K562 (cell line): Measurements from ENCODE around the gene FGR. TPM values are rescaled to one million over a fixed set of nuclear protein-coding genes. Genes with fewer than 3 reads are reported as not detected.

Source experiments
- AFF4 ChIP-seq: sonication (generic); formaldehyde crosslinking; IDR thresholded peaks from 2 replicates; pipeline ENCODE4 v1.8.0; 2023; ENCODE audit warnings: mild to moderate bottlenecking, missing genetic modification reagents
- CHD4 ChIP-seq: fragments of 200-600 bp; sonication (generic); IDR thresholded peaks from 3 replicates; pipeline ENCODE4 v1.6.1; 2012; ENCODE audit warnings: low read depth, mild to moderate bottlenecking, mixed read lengths, low read length, inconsistent platforms; ENCODE audit not compliant: insufficient read depth, insufficient replicate concordance, poor library complexity, severe bottlenecking
- DMBX1 ChIP-seq: fragments of 250-450 bp; sonication (Bioruptor Pico); IDR thresholded peaks from 2 replicates; pipeline ENCODE4 v1.8.0; 2022; ENCODE audit warnings: inconsistent platforms, mild to moderate bottlenecking, moderate library complexity, borderline replicate concordance
- ELF2 ChIP-seq: fragments of 250-450 bp; sonication (Bioruptor Pico); IDR thresholded peaks from 2 replicates; pipeline ENCODE4 v1.5.0; 2021; ENCODE audit warnings: mild to moderate bottlenecking
- GMEB1 ChIP-seq: fragments of 250-450 bp; sonication (Bioruptor Pico); IDR thresholded peaks from 2 replicates; pipeline ENCODE4 v1.4.0; 2020; ENCODE audit warnings: mild to moderate bottlenecking
- HMG20B ChIP-seq: fragments of 250-450 bp; sonication (Bioruptor Pico); IDR thresholded peaks from 2 replicates; pipeline ENCODE4 v1.5.0; 2021; ENCODE audit warnings: mild to moderate bottlenecking
- KAT2B ChIP-seq: IDR thresholded peaks from one replicate; pipeline ENCODE4 v1.6.1; 2012; ENCODE audit warnings: low read depth, mild to moderate bottlenecking, control low read depth, inconsistent platforms, low read length, moderate library complexity
- PHF8 ChIP-seq: fragments of 200-600 bp; sonication (generic); IDR thresholded peaks from 2 replicates; pipeline ENCODE4 v1.6.1; 2012; ENCODE audit warnings: mixed run types, mild to moderate bottlenecking, inconsistent platforms, low read length, moderate library complexity, borderline replicate concordance
- POLR2G ChIP-seq: fragments of 200-400 bp; formaldehyde crosslinking; IDR thresholded peaks from 2 replicates; pipeline ENCODE4 v1.6.1; 2017; ENCODE audit warnings: low read depth, mild to moderate bottlenecking, antibody characterized with exemption, low read length, moderate library complexity
- STAT5A ChIP-seq: IDR thresholded peaks from 2 replicates; pipeline ENCODE4 v1.6.1; 2012; ENCODE audit warnings: low read length, inconsistent platforms, borderline replicate concordance
- ZNF134 ChIP-seq: fragments of 250-450 bp; sonication (Bioruptor Pico); conservative IDR thresholded peaks from 2 replicates; pipeline ENCODE4 v1.4.0; 2020
- ZNF217 ChIP-seq: sonication (generic); formaldehyde crosslinking; IDR thresholded peaks from 2 replicates; pipeline ENCODE4 v1.8.0; 2022; ENCODE audit warnings: mild to moderate bottlenecking, missing genetic modification reagents
- ZNF507 ChIP-seq: conservative IDR thresholded peaks from 2 replicates; pipeline ENCODE4 v1.6.1; 2017; ENCODE audit warnings: missing genetic modification characterization, missing compliant biosample characterization
- ZNF740 ChIP-seq, 3 experiments: fragments of 200-800 bp in 1 of 3; sonication (Bioruptor generic) in 1 of 3; sonication (generic) in 1 of 3; formaldehyde crosslinking in 1 of 3; IDR thresholded peaks; 2 replicates each; pipeline versions ENCODE4 v1.6.1 to v1.8.0; 2016 to 2022; ENCODE audit warnings: mild to moderate bottlenecking in 2 of 3, missing compliant biosample characterization in 2 of 3, missing genetic modification characterization in 2 of 3, missing genetic modification reagents in 1 of 3
- ZNF77 ChIP-seq: fragments of 250-450 bp; sonication (Bioruptor Pico); IDR thresholded peaks from 2 replicates; pipeline ENCODE4 v1.5.0; 2020
- polyA plus RNA-seq, 8 experiments: library from polyadenylated mRNA; depleted of rRNA in 4 of 8; stranded (reverse) in 5 of 8; unstranded in 3 of 8; fragments of >200 nt; fragmentation: Nextera tagmentation in 2 of 8; fragmentation: Illumina TruSeq in 1 of 8; extraction: Ambion mirVana in 2 of 8; extraction: Trizol in 1 of 8; gene quantifications; 2 replicates each; pipeline versions ENCODE4 v1.2.1 to v1.2.3, GENCODE V29; 2011 to 2014; ENCODE audit warnings: inconsistent platforms in 1 of 8, missing spikeins in 1 of 8
- total RNA-seq, 7 experiments: library from RNA; depleted of rRNA in 6 of 7; stranded (reverse); fragments of >200 nt in 6 of 7; fragmentation: Illumina TruSeq in 2 of 7; extraction: Trizol in 2 of 7; gene quantifications; 2 replicates each; pipeline versions ENCODE4 v1.2.1 to v1.2.3, GENCODE V29; 2011 to 2021; ENCODE audit warnings: low replicate concordance in 1 of 7
- TF ChIP-seq, protein P1 (sequence below): fragments of 200-800 bp; sonication (Bioruptor generic); IDR thresholded peaks from 2 replicates; pipeline ENCODE4 v1.6.1; 2017; ENCODE audit warnings: missing genetic modification characterization, missing compliant biosample characterization
- TF ChIP-seq, protein P2 (sequence below): fragments of 250-450 bp; sonication (Bioruptor Pico); IDR thresholded peaks from 2 replicates; pipeline ENCODE4 v1.8.0; 2022; ENCODE audit warnings: inconsistent platforms

FGR gene
- total and polyA plus RNA-seq, 9 of the 15 experiments (the other 6 are each of a cell fraction or from before 2014, with no cell fraction given), result 0.04 to 0.11 TPM; not detected in 7

GRCh38 chr1:27598902-27599528 is 36.0 kb downstream of the FGR start (continued):
- TF ChIP-seq AFF4 (CRISPR knock-in tag) (no peak), ZNF507 (tag) (no peak), ZNF217 (no peak), PHF8 (no peak), DMBX1 (no peak), CHD4 (no peak), STAT5A (no peak), ZNF740 (CRISPR knock-in tag; IDR thresholded peaks at IDR 0.05) (peak; percentile 96), ZNF740 (tag; IDR thresholded peaks at IDR 0.05) (peak in 1 of 2 experiments; percentile 67; a peak in 1 of 4 replicates), POLR2G (no peak), ELF2 (CRISPR knock-in tag) (no peak), ZNF77 (CRISPR knock-in tag) (no peak), GMEB1 (CRISPR knock-in tag) (no peak), HMG20B (no peak), KAT2B (no peak), ZNF134 (CRISPR knock-in tag) (no peak)
- TF ChIP-seq, protein P1, sequence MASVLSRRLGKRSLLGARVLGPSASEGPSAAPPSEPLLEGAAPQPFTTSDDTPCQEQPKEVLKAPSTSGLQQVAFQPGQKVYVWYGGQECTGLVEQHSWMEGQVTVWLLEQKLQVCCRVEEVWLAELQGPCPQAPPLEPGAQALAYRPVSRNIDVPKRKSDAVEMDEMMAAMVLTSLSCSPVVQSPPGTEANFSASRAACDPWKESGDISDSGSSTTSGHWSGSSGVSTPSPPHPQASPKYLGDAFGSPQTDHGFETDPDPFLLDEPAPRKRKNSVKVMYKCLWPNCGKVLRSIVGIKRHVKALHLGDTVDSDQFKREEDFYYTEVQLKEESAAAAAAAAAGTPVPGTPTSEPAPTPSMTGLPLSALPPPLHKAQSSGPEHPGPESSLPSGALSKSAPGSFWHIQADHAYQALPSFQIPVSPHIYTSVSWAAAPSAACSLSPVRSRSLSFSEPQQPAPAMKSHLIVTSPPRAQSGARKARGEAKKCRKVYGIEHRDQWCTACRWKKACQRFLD (CRISPR knock-in tag), result no peak
- TF ChIP-seq, protein P2, sequence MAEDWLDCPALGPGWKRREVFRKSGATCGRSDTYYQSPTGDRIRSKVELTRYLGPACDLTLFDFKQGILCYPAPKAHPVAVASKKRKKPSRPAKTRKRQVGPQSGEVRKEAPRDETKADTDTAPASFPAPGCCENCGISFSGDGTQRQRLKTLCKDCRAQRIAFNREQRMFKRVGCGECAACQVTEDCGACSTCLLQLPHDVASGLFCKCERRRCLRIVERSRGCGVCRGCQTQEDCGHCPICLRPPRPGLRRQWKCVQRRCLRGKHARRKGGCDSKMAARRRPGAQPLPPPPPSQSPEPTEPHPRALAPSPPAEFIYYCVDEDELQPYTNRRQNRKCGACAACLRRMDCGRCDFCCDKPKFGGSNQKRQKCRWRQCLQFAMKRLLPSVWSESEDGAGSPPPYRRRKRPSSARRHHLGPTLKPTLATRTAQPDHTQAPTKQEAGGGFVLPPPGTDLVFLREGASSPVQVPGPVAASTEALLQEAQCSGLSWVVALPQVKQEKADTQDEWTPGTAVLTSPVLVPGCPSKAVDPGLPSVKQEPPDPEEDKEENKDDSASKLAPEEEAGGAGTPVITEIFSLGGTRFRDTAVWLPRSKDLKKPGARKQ (CRISPR knock-in tag), result no peak
